VCaP (cell line): ENCODE results near the gene IL6R.

Source experiments
- H3K27ac ChIP-seq: fragments of 450-650 bp; 2 replicates; pipeline ENCODE4 v1.5.1; 2017
- TF ChIP-seq, protein P1 (sequence below): fragments of 450-650 bp; conservative IDR thresholded peaks from 2 replicates; pipeline ENCODE4 v1.5.1; 2017; ENCODE audit warnings: mild to moderate bottlenecking, moderate library complexity

Gene IL6R

DNA sequence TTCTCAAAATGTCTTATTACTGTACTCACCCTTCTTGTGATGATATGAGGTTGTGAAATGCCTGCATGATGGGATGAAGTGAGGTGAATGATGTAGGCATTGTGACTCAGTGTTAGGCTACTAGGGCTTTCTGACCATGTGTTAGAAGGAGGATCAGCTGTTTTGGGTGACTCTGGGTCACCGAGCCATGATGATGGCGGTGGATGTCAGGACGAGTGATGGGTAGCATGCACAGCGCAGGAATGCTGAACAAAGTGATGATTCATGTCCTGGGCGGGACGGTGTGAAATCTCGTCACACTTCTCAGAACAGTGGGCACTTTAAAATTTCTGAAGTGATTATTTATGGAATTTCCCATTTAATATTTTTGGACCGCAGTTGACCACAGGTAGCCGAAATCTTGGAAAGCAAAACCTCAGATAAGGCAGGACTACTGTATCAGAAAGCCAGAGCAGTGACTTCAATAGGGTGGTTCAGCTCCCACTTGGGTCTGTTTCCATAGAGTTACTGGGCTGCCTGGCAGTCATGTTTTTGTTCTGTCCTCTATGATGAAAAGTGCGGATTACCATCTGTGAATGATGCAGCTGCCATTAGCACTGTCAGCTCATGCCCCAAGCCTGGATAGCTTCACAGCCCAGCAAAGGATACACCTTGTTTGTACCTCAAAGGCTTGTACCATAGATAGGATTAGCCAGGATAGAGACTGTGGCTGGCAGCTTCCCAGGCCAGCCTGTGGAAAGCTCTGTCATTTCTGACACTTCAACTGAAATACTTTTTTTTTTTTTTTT lies 26.6 kb downstream of the IL6R start:
- H3K27ac ChIP-seq: no peak overlapping the region
- TF ChIP-seq, protein P1, sequence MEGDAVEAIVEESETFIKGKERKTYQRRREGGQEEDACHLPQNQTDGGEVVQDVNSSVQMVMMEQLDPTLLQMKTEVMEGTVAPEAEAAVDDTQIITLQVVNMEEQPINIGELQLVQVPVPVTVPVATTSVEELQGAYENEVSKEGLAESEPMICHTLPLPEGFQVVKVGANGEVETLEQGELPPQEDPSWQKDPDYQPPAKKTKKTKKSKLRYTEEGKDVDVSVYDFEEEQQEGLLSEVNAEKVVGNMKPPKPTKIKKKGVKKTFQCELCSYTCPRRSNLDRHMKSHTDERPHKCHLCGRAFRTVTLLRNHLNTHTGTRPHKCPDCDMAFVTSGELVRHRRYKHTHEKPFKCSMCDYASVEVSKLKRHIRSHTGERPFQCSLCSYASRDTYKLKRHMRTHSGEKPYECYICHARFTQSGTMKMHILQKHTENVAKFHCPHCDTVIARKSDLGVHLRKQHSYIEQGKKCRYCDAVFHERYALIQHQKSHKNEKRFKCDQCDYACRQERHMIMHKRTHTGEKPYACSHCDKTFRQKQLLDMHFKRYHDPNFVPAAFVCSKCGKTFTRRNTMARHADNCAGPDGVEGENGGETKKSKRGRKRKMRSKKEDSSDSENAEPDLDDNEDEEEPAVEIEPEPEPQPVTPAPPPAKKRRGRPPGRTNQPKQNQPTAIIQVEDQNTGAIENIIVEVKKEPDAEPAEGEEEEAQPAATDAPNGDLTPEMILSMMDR: no peak

DNA sequence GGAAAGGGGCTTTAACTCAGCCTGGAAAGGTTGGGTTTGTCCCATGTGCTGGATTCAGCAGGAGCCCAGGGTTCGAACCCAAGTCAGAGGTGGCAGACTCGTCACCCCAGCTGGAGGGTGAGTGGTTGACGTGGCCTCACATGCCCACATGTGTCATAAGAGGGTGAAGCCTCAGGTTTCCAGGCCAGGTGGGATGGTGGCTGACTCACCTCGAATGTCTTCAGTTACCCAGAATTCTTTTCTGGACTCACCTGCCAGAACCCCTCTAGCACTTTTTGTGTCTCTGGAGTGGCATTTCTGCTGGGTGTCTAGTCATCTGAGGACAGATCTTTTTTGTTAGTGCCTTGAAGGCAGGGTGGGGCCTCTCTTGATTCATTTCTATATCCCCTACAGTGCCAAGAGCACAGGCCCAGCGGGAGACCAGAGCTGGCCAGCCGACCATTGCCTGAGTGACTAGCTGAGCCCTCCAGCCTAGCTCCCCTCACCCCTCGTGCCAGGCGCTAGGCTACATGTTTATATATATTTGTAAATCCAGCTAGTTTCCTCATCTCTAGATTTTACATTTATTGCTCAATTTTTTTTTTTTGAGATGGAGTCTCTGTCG lies 28.1 kb downstream of the IL6R start:
- H3K27ac ChIP-seq: no peak overlapping the region
- TF ChIP-seq, protein P1: no peak

DNA sequence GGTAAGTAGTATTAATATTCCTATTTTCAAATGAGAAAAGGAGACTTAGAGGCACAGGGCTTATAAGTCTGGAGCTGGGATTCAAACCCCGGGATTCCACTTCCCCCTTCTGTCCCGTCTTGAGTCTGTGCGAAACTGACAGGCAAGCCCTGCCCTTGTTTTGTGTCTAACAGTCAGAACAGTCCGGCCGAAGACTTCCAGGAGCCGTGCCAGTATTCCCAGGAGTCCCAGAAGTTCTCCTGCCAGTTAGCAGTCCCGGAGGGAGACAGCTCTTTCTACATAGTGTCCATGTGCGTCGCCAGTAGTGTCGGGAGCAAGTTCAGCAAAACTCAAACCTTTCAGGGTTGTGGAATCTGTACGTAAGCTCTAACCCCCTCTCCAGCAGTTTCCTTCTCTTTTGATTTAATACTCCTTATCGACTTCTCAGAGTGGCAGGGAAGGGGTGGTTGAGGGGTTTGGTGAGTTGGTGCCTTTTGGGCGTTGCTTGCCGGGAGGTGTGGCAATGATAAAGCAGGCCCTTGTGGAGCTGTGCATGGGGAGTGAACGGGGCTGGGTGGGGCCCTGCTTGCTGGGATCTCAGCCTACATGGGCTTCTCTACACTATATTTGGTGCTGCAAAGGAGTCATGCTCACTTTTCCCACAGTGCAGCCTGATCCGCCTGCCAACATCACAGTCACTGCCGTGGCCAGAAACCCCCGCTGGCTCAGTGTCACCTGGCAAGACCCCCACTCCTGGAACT lies 29.4 kb downstream of the IL6R start:
- TF ChIP-seq, protein P1: no peak

DNA sequence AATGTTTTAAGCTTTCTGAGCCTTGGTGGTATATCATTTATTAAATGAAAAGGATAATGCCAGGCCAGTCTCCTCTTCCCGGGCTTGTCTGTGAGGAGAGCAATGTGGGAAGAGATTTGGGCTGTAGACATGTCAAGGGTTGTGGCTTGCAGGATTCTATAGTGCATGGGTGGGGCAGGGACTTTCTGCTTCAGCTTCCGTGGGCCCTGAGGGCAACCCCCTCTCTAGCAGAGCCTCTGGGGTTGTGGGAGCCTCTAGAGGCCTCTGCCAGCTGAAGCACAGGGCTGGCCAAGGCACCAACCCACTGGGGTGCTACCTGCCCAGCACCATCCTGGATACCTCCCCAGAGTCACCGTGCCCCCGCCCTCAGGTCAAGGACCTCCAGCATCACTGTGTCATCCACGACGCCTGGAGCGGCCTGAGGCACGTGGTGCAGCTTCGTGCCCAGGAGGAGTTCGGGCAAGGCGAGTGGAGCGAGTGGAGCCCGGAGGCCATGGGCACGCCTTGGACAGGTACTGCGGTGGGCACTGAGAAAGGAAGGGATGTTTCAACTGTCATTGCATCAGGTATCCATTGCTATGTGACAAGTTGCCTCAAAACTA lies 30.6 kb downstream of the IL6R start:
- TF ChIP-seq, protein P1: no peak

More for the DNA sequence above, 29.4 kb downstream of the IL6R start:
- no peak overlapping the region for H3K27ac ChIP-seq

DNA sequence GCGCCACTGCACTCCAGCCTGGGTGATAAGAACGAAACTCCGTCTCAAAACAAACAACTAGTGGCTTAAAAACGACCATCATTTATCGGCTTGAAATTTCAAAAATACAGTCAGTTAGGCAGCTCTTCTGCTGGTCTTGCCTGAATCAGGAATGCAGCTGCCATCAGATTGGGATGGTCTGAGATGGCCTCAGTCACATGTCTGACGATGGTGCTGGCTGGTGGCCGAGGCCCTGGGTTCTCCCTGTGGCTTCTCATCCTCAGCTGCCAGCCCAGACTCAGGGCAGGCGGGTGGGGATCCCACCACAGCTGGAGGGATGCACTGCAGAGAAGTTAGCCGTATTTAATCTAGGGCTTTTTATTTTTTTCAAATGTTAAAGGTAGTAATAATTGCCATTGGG lies 31.3 kb downstream of the IL6R start:
- TF ChIP-seq, protein P1: no peak
- no peak overlapping the region for H3K27ac ChIP-seq

More for the DNA sequence above, 30.6 kb downstream of the IL6R start:
- H3K27ac ChIP-seq: no peak overlapping the region

DNA sequence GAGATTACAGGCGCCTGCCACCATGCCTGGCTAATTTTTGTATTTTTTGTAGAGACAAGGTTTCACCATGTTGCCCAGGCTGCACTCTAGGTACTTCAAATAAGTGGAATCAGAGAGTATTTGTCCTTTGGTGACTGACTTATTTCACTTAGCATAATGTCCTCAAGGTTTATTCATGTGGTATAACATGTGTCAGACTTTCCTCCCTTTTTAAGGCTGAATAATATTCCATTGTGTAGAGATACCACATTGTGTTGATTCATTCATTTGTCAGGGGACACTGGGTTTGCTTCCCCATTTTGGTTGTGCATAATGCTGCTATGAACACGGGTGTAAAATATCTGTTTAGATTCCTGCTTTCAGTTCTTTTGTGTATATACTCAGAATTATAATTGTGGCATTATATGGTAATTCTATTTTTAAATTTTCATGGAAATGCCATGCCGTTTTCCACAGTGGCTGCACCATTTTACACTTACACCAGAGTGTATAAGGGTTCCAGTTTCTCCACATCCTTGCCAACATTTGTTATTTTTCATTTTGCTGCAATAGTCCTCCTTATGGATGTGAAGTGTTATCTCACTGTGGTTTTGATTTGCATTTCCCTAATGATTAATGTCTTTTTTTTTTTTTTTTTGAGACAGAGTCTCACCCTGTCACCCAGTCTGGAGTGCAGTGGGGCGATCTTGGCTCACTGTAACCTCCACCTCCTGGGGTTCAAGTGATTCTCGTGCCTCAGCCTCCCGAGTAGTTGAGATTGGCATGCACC lies 35.1 kb downstream of the IL6R start:
- H3K27ac ChIP-seq: no peak overlapping the region
- TF ChIP-seq, protein P1: no peak
